Activated naive CD4-positive, alpha-beta T cell treated with anti-CD3 and anti-CD28 coated beads, Interleukin-2, amount 50 U/mL, for 72 hours (primary cell): ENCODE measurements around the gene PDZD11. TPM values are rescaled to one million over a fixed set of nuclear protein-coding genes. Genes with fewer than 3 reads are reported as not detected.

Experiments used
- total RNA-seq, 2 donors: library from RNA; stranded (reverse); gene quantifications; one replicate each; pipeline ENCODE4 v1.2.3, GENCODE V29; 2022

PDZD11 gene
- total RNA-seq, 2 donors from 2014 or later: 22.3 to 41.1 TPM

Other genes starting within 250 kb of the PDZD11 start
- gene AWAT2, start 240.0 kb downstream of the PDZD11 start, total RNA-seq: under 1 TPM in 1 of 2 donors, not detected in 1; 0.30 TPM
- gene OTUD6A, start 227.5 kb downstream of the PDZD11 start, total RNA-seq: not detected
- 10 to 100 TPM; 54.1 to 69.2 TPM for gene IGBP1, start 156.5 kb downstream of the PDZD11 start, total RNA-seq
- not detected for gene DGAT2L6, start 112.4 kb downstream of the PDZD11 start, total RNA-seq
- under 1 TPM in 1 of 2 donors, not detected in 1; 0.27 TPM for gene AWAT1, start 55.3 kb downstream of the PDZD11 start, total RNA-seq
- under 1 TPM; 0.14 to 0.31 TPM for gene P2RY4, start 29.7 kb downstream of the PDZD11 start, total RNA-seq
- not detected for gene ARR3, start 21.6 kb downstream of the PDZD11 start, total RNA-seq
- not detected for gene RAB41, start 7.8 kb downstream of the PDZD11 start, total RNA-seq
- gene KIF4A, start 177 bp upstream of the PDZD11 start, total RNA-seq: 10 to 100 TPM; 28.0 to 38.0 TPM
- under 1 TPM; 0.14 to 0.16 TPM for gene GDPD2, start 133.4 kb upstream of the PDZD11 start, total RNA-seq
- gene DLG3, start 154.9 kb upstream of the PDZD11 start, total RNA-seq: 10 to 100 TPM in 1 of 2 donors, 1 to 10 TPM in 1; 7.9 to 27.0 TPM